Measurements from ENCODE around the gene WWOX. TPM values are rescaled to one million over a fixed set of nuclear protein-coding genes. Genes with fewer than 3 reads are reported as not detected.

Gene WWOX
- total and polyA plus RNA-seq, 2 of the 8 experiments (the other 6 are each of a cell fraction or from before 2014, with no cell fraction given) = 5.4 to 16.7 TPM

GRCh38 chr16:79074541-79074940 is 975.1 kb downstream of the WWOX start (continued):
- no peak for TF ChIP-seq ATF2 (IDR thresholded peaks at IDR 0.05; ENCODE audit: low read length)
- TF ChIP-seq ASH2L (IDR thresholded peaks at IDR 0.05; ENCODE audit: low read length) = no peak
- TF ChIP-seq RBBP5 (IDR thresholded peaks at IDR 0.05; ENCODE audit: borderline replicate concordance, low read depth, low read length) = no peak
- no peak for TF ChIP-seq CTCF (IDR thresholded peaks at IDR 0.05; ENCODE audit: control extremely low read depth in 1 of 3, insufficient read depth in 1 of 3, low read depth in 1 of 3, low read length in 3 of 3)
- no peak for TF ChIP-seq EGR1 (IDR thresholded peaks at IDR 0.05; ENCODE audit: borderline replicate concordance, low read depth, low read length)
- TF ChIP-seq SP2 (IDR thresholded peaks at IDR 0.05; ENCODE audit: low read length) = no peak
- no peak for TF ChIP-seq NRF1 (IDR thresholded peaks at IDR 0.05; ENCODE audit: low read depth, low read length)

Data from H1 (cell line).